ENCODE results near the gene PFKFB4.

DNA sequence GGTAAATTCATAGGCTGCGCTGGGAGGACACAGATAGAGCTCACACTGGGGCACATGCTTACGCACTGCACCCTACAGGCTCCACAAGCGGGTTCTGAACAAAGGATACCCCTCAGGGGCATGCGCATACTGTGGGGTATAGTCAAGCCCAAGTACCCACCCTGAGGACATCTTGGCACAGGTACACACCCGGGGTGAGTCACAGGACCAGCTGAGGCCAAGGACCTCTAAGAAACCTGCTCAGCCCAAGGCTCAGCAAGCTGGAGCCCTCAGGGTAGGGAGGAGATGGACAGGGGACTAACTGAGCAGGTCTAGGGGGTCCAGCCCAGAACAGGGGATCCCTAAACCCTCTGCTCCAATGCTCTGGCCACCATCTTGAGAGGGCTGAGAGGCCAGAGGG lies 55.9 kb downstream of the PFKFB4 start:
- TF ChIP-seq POLR2A (IDR thresholded peaks at IDR 0.05; ENCODE audit: low read length) (no peak), GATA1 (IDR thresholded peaks at IDR 0.05; ENCODE audit: low read depth, low read length) (no peak)
